SJCRH30 (cell line): ENCODE results near the gene PTPRM. TPM values are rescaled to one million over a fixed set of nuclear protein-coding genes. Genes with fewer than 3 reads are reported as not detected.

Source experiments
- DNase-seq, 2 experiments: peaks; one replicate each; pipeline ENCODE4 v3.0.0-alpha.2; 2015 to 2020
- H3K27ac ChIP-seq: fragments of 250-450 bp; sonication (Bioruptor Pico); 2 replicates; pipeline ENCODE4 v1.5.1; 2020; ENCODE audit warnings: mild to moderate bottlenecking, moderate library complexity
- H3K27me3 ChIP-seq: fragments of 250-450 bp; sonication (Bioruptor Pico); 2 replicates; pipeline ENCODE4 v1.5.1; 2020; ENCODE audit warnings: mild to moderate bottlenecking, moderate library complexity
- H3K36me3 ChIP-seq: fragments of 250-450 bp; sonication (Bioruptor Pico); 2 replicates; pipeline ENCODE4 v1.5.1; 2020; ENCODE audit warnings: mild to moderate bottlenecking, moderate library complexity
- H3K4me1 ChIP-seq: fragments of 250-450 bp; sonication (Bioruptor Pico); 2 replicates; pipeline ENCODE4 v1.5.1; 2020; ENCODE audit warnings: mild to moderate bottlenecking, moderate library complexity
- H3K4me3 ChIP-seq: fragments of 250-450 bp; sonication (Bioruptor Pico); 2 replicates; pipeline ENCODE4 v1.5.1; 2020; ENCODE audit warnings: mild to moderate bottlenecking, moderate library complexity
- H3K9me3 ChIP-seq: fragments of 250-450 bp; sonication (Bioruptor Pico); replicated peaks from 2 replicates; pipeline ENCODE4 v1.5.1; 2020; ENCODE audit warnings: mild to moderate bottlenecking, moderate library complexity
- total RNA-seq: library from RNA; depleted of rRNA; stranded (reverse); fragments of >200 nt; shearing (Covaris generic); gene quantifications from 2 replicates; pipeline ENCODE4 v1.2.3, GENCODE V29; 2014

Gene PTPRM
- total RNA-seq, 1 experiment from 2014 or later, result 10.1 TPM

DNA sequence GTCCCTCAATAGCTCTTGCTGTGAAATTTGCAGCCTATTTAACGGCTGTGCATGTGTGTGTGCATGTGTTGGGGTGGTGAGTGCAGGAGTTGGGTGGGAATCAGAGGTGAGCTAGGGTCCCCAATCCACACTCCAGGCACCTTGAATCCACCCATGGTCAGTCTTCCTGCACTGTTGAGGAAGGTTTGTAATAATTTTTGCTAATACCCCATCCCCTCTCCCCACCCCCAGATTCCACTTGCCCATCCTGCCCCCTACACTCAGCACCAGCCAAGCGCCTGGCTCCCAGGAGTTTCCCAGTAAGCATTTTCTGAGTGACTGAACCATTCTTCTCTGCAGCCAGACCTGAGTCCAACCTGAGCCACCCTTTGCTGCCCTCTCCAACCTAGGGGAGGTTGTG is 833.7 kb downstream of the PTPRM start:
- no peak for DNase-seq
- H3K4me1 ChIP-seq, result no peaks in the 10 kb centered on the region
- no peak overlapping the region for H3K4me3 ChIP-seq
- no peaks in the 10 kb centered on the region for H3K36me3 ChIP-seq
- no peaks in the 10 kb centered on the region for H3K27me3 ChIP-seq
- H3K27ac ChIP-seq, result no peak overlapping the region
- H3K9me3 ChIP-seq, result no peaks in the 10 kb centered on the region

DNA sequence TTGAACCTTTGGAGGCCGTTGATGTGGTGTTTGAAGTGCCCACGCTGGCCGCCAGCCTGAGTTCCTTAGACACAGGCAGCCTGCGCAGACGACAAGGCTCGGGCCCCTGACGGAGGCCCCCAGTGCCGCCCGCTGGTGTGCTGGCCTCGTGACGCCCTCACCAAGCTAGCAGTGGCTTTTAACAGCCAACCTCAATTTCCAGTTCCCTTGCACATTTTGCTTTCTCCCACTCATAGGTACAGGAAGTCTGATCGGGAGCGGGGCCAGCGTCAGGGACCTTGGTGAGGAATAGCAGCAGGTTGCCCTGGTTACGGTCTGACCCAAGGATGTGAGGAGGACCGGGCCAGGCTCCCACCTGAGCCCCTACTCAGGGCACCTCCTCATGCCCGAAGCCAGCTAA is 834.5 kb downstream of the PTPRM start:
- Histone ChIP-seq H3K27me3 (no peaks in the 10 kb centered on the region), H3K27ac (no peak overlapping the region), H3K9me3 (no peaks in the 10 kb centered on the region), H3K36me3 (no peaks in the 10 kb centered on the region), H3K4me1 (no peaks in the 10 kb centered on the region), H3K4me3 (no peak overlapping the region)
- no peak for DNase-seq

DNA sequence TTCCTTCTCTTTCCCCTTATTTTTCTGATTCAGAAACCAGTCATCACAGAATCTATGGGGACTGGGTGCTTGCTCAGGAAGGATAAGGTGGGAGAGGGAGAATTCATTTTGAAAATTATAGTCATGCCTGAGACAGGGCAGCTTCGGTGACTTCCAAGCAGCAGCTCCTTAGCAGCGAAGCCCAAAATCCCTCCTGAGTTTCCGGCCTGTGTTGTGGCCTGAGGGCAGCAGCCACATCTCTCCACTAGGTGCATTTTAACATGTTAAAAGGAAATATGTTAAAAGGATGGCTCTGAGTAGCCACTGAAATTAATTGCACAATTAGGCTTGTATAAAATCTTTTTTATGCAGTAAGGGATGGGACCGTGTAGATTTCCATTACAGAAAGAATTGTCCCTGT is 835.1 kb downstream of the PTPRM start:
- H3K27ac ChIP-seq, result no peak overlapping the region

DNA sequence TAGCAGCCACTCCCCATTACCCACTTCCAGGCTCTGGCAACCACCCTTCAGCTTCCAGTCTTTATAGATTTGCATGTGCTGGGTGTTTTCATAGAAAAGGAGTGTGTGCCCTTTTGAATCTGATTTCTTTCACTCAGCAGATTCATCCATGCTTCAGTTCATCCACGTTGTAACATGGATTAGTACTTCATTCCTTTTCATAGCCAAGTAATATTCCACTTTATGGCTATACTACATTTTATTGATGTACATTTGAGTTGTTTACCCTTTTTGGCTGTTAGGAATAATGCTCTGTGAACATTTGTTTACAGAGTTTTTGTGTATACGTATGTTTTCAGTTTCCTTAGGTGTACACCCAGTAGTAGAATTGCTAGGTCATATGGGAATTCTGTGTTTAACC is 836.6 kb downstream of the PTPRM start:
- Histone ChIP-seq H3K27me3 (no peaks in the 10 kb centered on the region), H3K4me3 (no peak overlapping the region), H3K36me3 (no peaks in the 10 kb centered on the region), H3K4me1 (no peaks in the 10 kb centered on the region), H3K9me3 (no peaks in the 10 kb centered on the region), H3K27ac (no peak overlapping the region)
- no peak for DNase-seq

More for the DNA sequence above, 835.1 kb downstream of the PTPRM start:
- H3K4me1 ChIP-seq, result no peaks in the 10 kb centered on the region
- H3K36me3 ChIP-seq, result no peaks in the 10 kb centered on the region
- no peaks in the 10 kb centered on the region for H3K27me3 ChIP-seq
- H3K9me3 ChIP-seq, result no peaks in the 10 kb centered on the region
- DNase-seq, result no peak
- no peak overlapping the region for H3K4me3 ChIP-seq

DNA sequence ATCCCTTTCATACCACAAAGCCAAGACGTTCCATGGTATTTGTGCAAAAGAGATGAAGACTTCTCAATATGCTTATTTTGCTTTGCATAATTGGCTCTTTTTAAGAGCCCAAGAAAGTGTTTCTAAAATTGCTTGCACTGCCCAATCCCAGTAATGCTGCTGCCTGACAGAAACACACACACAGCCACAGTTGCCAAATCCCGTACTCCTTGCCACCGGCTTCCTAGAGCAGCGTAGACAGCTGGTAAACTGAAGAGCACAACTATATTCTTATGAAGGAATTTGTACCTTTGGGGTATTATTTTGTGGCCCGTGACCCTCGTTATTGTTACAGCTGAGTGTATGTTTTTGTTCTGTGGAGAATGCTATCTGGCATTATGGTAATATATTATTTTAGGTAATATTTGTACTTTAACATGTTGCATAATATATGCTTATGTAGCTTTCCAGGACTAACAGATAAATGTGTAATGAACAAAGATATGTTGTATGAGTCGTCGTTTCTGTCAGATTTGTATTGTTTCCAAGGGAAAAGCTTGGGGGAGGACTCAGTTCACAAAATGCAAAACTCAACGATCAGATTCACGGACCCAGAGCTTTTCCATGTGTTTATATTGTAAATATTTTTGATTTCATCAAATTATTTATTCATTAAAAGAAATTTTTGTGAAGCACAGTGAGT is 839.2 kb downstream of the PTPRM start:
- H3K4me3 ChIP-seq, result no peak overlapping the region
- H3K9me3 ChIP-seq, result no peaks in the 10 kb centered on the region
- no peaks in the 10 kb centered on the region for H3K36me3 ChIP-seq
- no peak overlapping the region for H3K27ac ChIP-seq
- no peaks in the 10 kb centered on the region for H3K4me1 ChIP-seq
- no peaks in the 10 kb centered on the region for H3K27me3 ChIP-seq
- DNase-seq, result no peak

DNA sequence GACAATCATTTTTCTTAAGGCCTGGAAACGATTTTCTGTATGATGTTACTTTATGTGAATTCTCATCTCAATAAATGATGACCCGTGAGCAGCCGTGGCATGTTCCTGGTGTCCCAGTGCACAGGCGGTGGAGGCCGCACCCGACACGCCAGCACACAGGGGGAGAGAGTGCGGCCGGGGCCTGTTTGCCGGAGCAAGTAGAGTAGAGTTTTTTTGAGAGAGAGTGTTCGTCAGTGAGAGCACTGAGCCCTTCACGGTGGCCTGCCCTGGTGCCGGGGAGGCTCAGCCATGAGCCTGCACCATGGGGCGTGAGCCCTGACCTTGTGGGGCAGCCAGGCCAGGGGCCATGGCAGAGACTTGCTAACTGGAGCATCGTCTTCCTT is 839.7 kb downstream of the PTPRM start:
- H3K27me3 ChIP-seq, result no peaks in the 10 kb centered on the region
- DNase-seq, result no peak
- no peaks in the 10 kb centered on the region for H3K9me3 ChIP-seq
- no peak overlapping the region for H3K4me3 ChIP-seq
- no peaks in the 10 kb centered on the region for H3K4me1 ChIP-seq
- H3K36me3 ChIP-seq, result no peaks in the 10 kb centered on the region
- no peak overlapping the region for H3K27ac ChIP-seq

DNA sequence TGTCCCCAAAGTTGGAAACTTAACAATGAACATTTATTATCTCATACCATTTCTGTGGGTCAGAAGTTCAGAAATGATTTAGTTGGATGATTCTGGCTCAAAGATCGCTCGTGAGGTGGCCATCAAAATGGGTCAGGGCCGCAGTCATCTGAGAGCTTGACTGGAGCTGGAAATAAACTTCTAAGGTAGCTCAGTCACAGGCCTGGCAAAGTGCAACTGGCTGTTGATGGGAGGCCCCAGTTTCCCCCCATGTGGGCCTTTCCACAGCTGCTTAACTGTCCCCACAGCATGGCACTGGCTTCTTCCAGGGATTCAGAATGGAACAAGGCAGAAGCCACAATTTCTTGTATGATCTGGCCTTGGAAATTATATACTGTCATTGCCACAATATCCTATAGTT is 842.0 kb downstream of the PTPRM start:
- H3K4me1 ChIP-seq, result no peaks in the 10 kb centered on the region
- H3K9me3 ChIP-seq, result no peaks in the 10 kb centered on the region
- no peak overlapping the region for H3K27ac ChIP-seq
- DNase-seq, result no peak
- H3K36me3 ChIP-seq, result no peaks in the 10 kb centered on the region
- no peak overlapping the region for H3K4me3 ChIP-seq
- no peaks in the 10 kb centered on the region for H3K27me3 ChIP-seq

DNA sequence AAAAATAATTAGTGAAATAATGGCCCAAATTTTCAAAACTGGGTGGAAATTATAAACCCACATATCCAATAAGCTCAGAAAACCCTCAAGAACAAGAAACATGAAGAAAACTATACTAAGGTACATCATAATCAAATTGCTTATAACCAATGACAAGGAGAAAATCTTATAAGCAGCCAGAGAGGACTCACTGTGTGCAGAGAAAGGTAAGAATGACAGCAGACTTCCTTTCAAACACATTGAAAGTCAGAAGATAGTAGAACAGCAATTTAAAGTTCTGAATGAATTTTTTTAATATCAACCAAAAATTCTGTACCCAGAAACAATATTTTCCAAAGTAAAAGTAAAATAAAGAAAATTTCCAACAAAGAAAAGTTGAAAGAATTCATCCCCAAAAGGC is 844.4 kb downstream of the PTPRM start:
- no peak overlapping the region for H3K27ac ChIP-seq
- H3K36me3 ChIP-seq, result no peaks in the 10 kb centered on the region
- H3K4me3 ChIP-seq, result no peak overlapping the region
- no peaks in the 10 kb centered on the region for H3K4me1 ChIP-seq
- H3K27me3 ChIP-seq, result no peaks in the 10 kb centered on the region
- DNase-seq, result no peak
- H3K9me3 ChIP-seq, result no peaks in the 10 kb centered on the region

DNA sequence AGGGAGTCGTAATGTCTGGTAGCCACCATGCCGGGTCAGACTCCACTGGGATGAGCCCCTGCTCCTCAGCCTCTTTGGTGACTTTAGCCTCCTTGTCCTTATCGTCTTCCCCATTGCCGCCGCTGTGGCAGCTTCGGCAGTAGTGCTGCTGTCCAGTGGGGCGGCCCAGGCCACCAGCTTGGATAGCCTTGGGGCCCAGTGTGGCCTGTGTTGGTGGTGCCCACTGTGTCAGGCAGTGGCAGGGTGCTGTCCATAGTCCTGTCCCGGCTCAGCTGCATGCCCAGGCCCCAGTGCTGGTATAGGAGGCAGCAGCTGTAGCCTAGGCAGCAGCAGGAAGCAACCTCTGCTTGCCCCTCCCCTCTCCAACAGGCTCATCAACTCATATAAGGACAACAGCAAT is 845.0 kb downstream of the PTPRM start:
- no peaks in the 10 kb centered on the region for H3K9me3 ChIP-seq
- no peaks in the 10 kb centered on the region for H3K36me3 ChIP-seq
- H3K4me1 ChIP-seq, result no peaks in the 10 kb centered on the region
- no peak for DNase-seq
- no peak overlapping the region for H3K4me3 ChIP-seq
- no peak overlapping the region for H3K27ac ChIP-seq
- no peaks in the 10 kb centered on the region for H3K27me3 ChIP-seq

DNA sequence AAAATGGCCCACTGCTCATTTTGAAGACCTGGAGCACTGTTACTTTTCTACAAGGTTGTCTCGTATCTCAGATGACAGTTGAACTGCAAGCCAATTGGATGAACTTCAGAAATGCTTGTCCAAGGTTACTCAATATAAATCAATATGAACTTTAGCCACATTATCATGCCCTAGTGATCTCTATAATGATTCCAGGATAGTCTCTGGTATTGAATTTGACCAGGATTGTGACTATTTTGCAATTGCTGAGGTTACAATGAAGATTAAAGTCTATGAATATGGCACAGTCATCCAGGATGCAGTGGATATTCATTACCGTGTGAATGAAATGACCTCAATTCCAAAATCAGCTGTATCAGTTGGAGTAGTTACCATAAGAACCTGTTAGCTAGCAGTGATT is 846.1 kb downstream of the PTPRM start:
- H3K4me3 ChIP-seq, result no peak overlapping the region
- no peak for DNase-seq
- no peaks in the 10 kb centered on the region for H3K27me3 ChIP-seq
- no peak overlapping the region for H3K27ac ChIP-seq
- no peaks in the 10 kb centered on the region for H3K9me3 ChIP-seq
- no peaks in the 10 kb centered on the region for H3K36me3 ChIP-seq
- H3K4me1 ChIP-seq, result no peaks in the 10 kb centered on the region

DNA sequence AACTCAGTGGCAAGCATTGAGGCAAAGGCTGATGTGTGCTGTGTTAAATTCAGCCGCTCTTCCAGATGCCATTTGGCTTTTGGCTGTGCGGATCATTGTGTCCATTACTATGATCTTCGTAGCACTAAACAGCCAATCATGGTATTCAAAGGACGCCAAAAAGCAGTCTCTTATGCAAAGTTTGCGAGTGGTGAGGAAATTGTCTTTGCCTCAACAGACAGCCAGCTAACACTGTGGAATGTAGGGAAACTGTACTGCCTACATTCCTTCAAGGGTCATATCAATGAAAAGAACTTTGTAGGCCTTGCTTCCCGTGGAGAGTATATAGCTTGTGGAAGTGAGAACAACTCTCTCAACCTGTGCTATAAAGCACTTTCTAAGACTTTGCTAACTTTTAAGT is 846.6 kb downstream of the PTPRM start:
- no peak for DNase-seq
- no peaks in the 10 kb centered on the region for H3K27me3 ChIP-seq
- no peaks in the 10 kb centered on the region for H3K9me3 ChIP-seq
- H3K4me3 ChIP-seq, result no peak overlapping the region
- H3K27ac ChIP-seq, result no peak overlapping the region
- no peaks in the 10 kb centered on the region for H3K36me3 ChIP-seq
- no peaks in the 10 kb centered on the region for H3K4me1 ChIP-seq

DNA sequence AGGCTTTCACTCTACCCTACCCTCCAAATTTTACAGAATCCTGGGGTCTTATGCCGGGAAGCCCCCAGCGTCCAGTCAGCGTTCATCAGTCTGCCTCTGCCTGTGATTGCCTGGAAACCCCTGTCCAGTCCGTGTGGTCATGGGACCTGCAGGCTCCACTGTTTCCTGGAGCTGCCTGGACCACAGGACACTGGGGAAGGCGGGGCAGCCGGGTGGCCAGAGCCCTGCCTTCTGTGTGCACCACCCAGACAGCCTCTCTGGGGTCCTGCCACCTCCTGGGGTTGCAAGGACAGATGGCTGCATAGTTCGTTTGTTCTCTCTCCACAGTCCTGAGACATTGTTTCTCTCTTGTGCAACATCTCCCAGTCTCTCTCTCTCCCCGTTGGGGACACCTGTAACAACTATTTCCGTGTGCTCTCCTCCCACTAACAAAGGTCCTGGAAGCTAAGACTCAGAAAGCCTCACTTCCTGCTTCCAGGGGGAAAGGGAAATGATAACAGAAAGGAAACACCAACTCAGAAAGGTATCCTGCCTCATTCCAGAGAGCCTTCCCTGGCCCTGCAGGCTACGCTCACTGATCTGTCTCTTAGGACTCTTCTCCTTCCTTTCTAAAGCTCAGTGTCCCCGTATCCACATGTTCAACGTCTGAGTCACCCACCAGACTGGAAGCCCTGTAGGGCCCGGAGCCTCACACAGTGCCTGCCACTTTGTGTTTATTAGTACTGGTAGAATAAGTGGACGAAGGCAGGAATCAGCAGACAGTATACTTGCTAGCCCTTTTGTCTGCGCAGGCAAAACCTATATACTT is 849.3 kb downstream of the PTPRM start:
- Histone ChIP-seq H3K36me3 (no peaks in the 10 kb centered on the region), H3K27me3 (no peaks in the 10 kb centered on the region), H3K4me3 (no peak overlapping the region), H3K27ac (no peak overlapping the region), H3K9me3 (no peaks in the 10 kb centered on the region), H3K4me1 (no peaks in the 10 kb centered on the region)
- peak in 1 of 2 experiments; percentile 4 for DNase-seq

DNA sequence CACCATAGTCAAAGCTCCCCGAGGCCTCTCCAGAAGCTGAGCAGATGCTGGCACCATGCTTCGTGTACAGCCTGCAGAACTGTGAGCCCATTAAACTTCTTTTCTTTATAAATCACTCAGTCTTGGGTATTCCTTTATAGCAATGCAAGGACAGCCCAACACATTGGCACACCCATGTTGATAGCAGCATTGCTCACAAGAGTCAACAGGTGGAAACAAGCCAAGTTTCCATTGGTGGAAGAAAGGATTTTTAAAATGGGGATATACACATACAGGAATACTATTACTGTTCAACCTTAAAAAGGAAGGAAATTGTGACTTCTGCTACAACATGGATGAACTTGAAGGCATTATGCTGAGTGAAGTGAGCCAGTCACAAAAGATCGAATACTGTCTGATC is 855.3 kb downstream of the PTPRM start:
- H3K36me3 ChIP-seq, result no peaks in the 10 kb centered on the region
- DNase-seq, result no peak

DNA sequence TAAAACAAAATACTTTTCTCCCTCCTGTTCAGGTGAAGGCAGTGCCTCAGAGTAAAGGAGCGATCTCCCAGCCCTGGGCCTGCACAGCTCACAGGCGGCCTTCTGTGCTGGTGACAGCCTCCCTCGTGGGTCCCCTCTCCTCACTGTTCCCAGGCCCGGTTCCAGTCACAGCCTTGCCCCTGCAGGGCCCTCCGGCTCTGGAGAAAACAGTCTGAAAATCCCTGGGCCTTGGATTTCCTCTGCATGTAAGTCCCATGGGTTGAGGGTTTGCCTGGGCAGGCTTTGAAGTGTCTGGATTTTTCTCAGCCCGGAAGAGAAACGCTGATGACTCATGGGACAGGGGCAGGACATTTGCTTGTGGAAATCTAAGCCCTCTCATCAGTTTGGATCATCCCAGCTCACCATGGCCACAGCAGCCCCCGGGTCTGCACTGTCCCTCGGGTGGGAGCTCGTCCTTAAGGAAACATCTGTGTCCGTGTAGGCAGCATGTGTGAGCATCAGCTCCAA is 856.0 kb downstream of the PTPRM start:
- Histone ChIP-seq H3K27ac (peak overlapping the region; percentile 32), H3K4me3 (no peak overlapping the region), H3K36me3 (no peaks in the 10 kb centered on the region), H3K4me1 (peaks cover 15% of the 10 kb centered on the region), H3K27me3 (no peaks in the 10 kb centered on the region), H3K9me3 (no peaks in the 10 kb centered on the region)
- DNase-seq, result peak; percentile 40 to 67

More for the DNA sequence above, 855.3 kb downstream of the PTPRM start:
- Histone ChIP-seq H3K4me3 (no peak overlapping the region), H3K27ac (no peak overlapping the region), H3K9me3 (no peaks in the 10 kb centered on the region), H3K27me3 (no peaks in the 10 kb centered on the region), H3K4me1 (peaks cover 15% of the 10 kb centered on the region)

DNA sequence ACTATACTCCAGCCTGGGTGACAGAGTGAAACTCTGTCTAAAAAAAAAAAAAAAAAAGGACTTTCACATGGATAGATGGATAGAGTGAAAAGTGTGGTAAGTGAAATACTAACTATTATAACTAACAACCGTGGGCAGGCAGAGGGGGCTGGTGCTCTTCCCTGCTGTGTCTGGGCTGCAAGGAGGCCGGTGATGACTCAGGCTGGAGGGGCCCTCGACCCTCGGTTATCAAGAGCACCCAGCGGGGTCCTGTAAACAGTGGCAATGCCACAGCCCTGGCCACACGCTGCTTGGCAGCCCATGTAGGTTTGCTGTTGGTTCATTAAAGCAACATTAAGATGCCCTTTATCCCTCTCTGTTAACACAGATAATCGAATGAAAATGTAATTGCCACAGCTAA is 857.4 kb downstream of the PTPRM start:
- no peak overlapping the region for H3K4me3 ChIP-seq
- no peaks in the 10 kb centered on the region for H3K9me3 ChIP-seq
- no peaks in the 10 kb centered on the region for H3K27me3 ChIP-seq
- H3K27ac ChIP-seq, result no peak overlapping the region
- H3K36me3 ChIP-seq, result no peaks in the 10 kb centered on the region
- peaks cover 15% of the 10 kb centered on the region for H3K4me1 ChIP-seq
- DNase-seq, result peak in 1 of 2 experiments; percentile 11
